ENCODE results near the gene DRD3.

DRD3 gene

GRCh38 chr3:114213627-114214541 is 35.0 kb upstream of the DRD3 start:
- H3K36me3 ChIP-seq (replicated peaks), result no peaks in the 10 kb centered on the region
- no peaks in the 10 kb centered on the region for H3K9me3 ChIP-seq
- H3K4me1 ChIP-seq, result peaks cover 6% of the 10 kb centered on the region
- no peak overlapping the region for H3K4me3 ChIP-seq
- H3K27me3 ChIP-seq (ENCODE audit: low read depth), result no peaks in the 10 kb centered on the region
- DNase-seq (ENCODE audit: low spot score in 2 of 2), result peak in 1 of 2 experiments; percentile 18
- in situ Hi-C loops (cut with MboI; ENCODE audit: low sequenced_read_pairs), result no loop called here

- H3K4me1 ChIP-seq, result peaks cover 6% of the 10 kb centered on the region
- in situ Hi-C loops (cut with MboI; ENCODE audit: low sequenced_read_pairs), result no loop called here
- no peak overlapping the region for H3K4me3 ChIP-seq
- H3K27me3 ChIP-seq (ENCODE audit: low read depth), result no peaks in the 10 kb centered on the region
- no peaks in the 10 kb centered on the region for H3K9me3 ChIP-seq
- DNase-seq (ENCODE audit: low spot score in 2 of 2), result no peak
- H3K36me3 ChIP-seq (replicated peaks), result no peaks in the 10 kb centered on the region
These were observed 34.4 kb upstream of the DRD3 start for GRCh38 chr3:114213292-114213626.

- no peaks in the 10 kb centered on the region for H3K36me3 ChIP-seq (replicated peaks)
- no peak overlapping the region for H3K4me3 ChIP-seq
- H3K9me3 ChIP-seq, result no peaks in the 10 kb centered on the region
- in situ Hi-C loops (cut with MboI; ENCODE audit: low sequenced_read_pairs), result no loop called here
- no peaks in the 10 kb centered on the region for H3K27me3 ChIP-seq (ENCODE audit: low read depth)
- no peak for DNase-seq (ENCODE audit: low spot score in 2 of 2)
- peaks cover 6% of the 10 kb centered on the region for H3K4me1 ChIP-seq
These were observed 33.8 kb upstream of the DRD3 start for GRCh38 chr3:114212646-114213045.

- 0 out of 2 replicates have a peak, but pooled peaks cover 5% of the 10 kb centered on the region for H3K27me3 ChIP-seq (ENCODE audit: low read depth)
- no peaks in the 10 kb centered on the region for H3K9me3 ChIP-seq
- no peak overlapping the region for H3K4me3 ChIP-seq
- 0 out of 2 replicates have a peak, but pooled peaks cover 2% of the 10 kb centered on the region for H3K4me1 ChIP-seq
- in situ Hi-C loops (cut with MboI; ENCODE audit: low sequenced_read_pairs), result no loop called here
- no peak for DNase-seq (ENCODE audit: low spot score in 2 of 2)
- no peaks in the 10 kb centered on the region for H3K36me3 ChIP-seq (replicated peaks)
These were observed 28.9 kb upstream of the DRD3 start for GRCh38 chr3:114207768-114208167.

GRCh38 chr3:114206342-114206741 is 27.5 kb upstream of the DRD3 start:
- no peaks in the 10 kb centered on the region for H3K9me3 ChIP-seq
- in situ Hi-C loops (cut with MboI; ENCODE audit: low sequenced_read_pairs), result no loop called here
- 0 out of 2 replicates have a peak, but pooled peaks cover 5% of the 10 kb centered on the region for H3K27me3 ChIP-seq (ENCODE audit: low read depth)
- DNase-seq (ENCODE audit: low spot score in 2 of 2), result no peak
- H3K4me3 ChIP-seq, result no peak overlapping the region
- no peaks in the 10 kb centered on the region for H3K36me3 ChIP-seq (replicated peaks)
- 0 out of 2 replicates have a peak, but pooled peaks cover 2% of the 10 kb centered on the region for H3K4me1 ChIP-seq

GRCh38 chr3:114205541-114205940 is 26.7 kb upstream of the DRD3 start:
- no peaks in the 10 kb centered on the region for H3K36me3 ChIP-seq (replicated peaks)
- H3K9me3 ChIP-seq, result no peaks in the 10 kb centered on the region
- H3K4me3 ChIP-seq, result no peak overlapping the region
- 0 out of 2 replicates have a peak, but pooled peaks cover 5% of the 10 kb centered on the region for H3K27me3 ChIP-seq (ENCODE audit: low read depth)
- in situ Hi-C loops (cut with MboI; ENCODE audit: low sequenced_read_pairs), result no loop called here
- no peak for DNase-seq (ENCODE audit: low spot score in 2 of 2)
- H3K4me1 ChIP-seq, result 0 out of 2 replicates have a peak, but pooled peaks cover 2% of the 10 kb centered on the region

GRCh38 chr3:114194750-114195149 is 15.9 kb upstream of the DRD3 start:
- no peaks in the 10 kb centered on the region for H3K9me3 ChIP-seq
- H3K4me3 ChIP-seq, result no peak overlapping the region
- no peaks in the 10 kb centered on the region for H3K36me3 ChIP-seq (replicated peaks)
- no peaks in the 10 kb centered on the region for H3K4me1 ChIP-seq
- in situ Hi-C loops (cut with MboI; ENCODE audit: low sequenced_read_pairs), result no loop called here
- DNase-seq (ENCODE audit: low spot score in 2 of 2), result no peak
- no peaks in the 10 kb centered on the region for H3K27me3 ChIP-seq (ENCODE audit: low read depth)

- no peak overlapping the region for H3K4me3 ChIP-seq
- no peaks in the 10 kb centered on the region for H3K9me3 ChIP-seq
- no peaks in the 10 kb centered on the region for H3K27me3 ChIP-seq (ENCODE audit: low read depth)
- in situ Hi-C loops (cut with MboI; ENCODE audit: low sequenced_read_pairs), result no loop called here
- H3K4me1 ChIP-seq, result no peaks in the 10 kb centered on the region
- DNase-seq (ENCODE audit: low spot score in 2 of 2), result no peak
- no peaks in the 10 kb centered on the region for H3K36me3 ChIP-seq (replicated peaks)
These were observed 13.3 kb upstream of the DRD3 start for GRCh38 chr3:114192136-114192535.

GRCh38 chr3:114186501-114186900 is 7.6 kb upstream of the DRD3 start:
- no peak overlapping the region for H3K4me3 ChIP-seq
- no peak for DNase-seq (ENCODE audit: low spot score in 2 of 2)
- no peaks in the 10 kb centered on the region for H3K36me3 ChIP-seq (replicated peaks)
- in situ Hi-C loops (cut with MboI; ENCODE audit: low sequenced_read_pairs), result no loop called here
- H3K9me3 ChIP-seq, result no peaks in the 10 kb centered on the region
- H3K4me1 ChIP-seq, result no peaks in the 10 kb centered on the region
- no peaks in the 10 kb centered on the region for H3K27me3 ChIP-seq (ENCODE audit: low read depth)

GRCh38 chr3:114179575-114179974 is 723 bp upstream of the DRD3 start:
- DNase-seq (ENCODE audit: low spot score in 2 of 2), result peak; percentile 26 to 40
- H3K4me3 ChIP-seq, result no peak overlapping the region
- H3K36me3 ChIP-seq (replicated peaks), result no peaks in the 10 kb centered on the region
- H3K27me3 ChIP-seq (ENCODE audit: low read depth), result peaks cover 3% of the 10 kb centered on the region; the same call in 1 of the 2 replicates
- H3K9me3 ChIP-seq, result no peaks in the 10 kb centered on the region
- no peaks in the 10 kb centered on the region for H3K4me1 ChIP-seq
- in situ Hi-C loops (cut with MboI; ENCODE audit: low sequenced_read_pairs), result no loop called here

GRCh38 chr3:114176890-114177289 is 2.0 kb downstream of the DRD3 start:
- in situ Hi-C loops (cut with MboI; ENCODE audit: low sequenced_read_pairs), result no loop called here
- Histone ChIP-seq H3K9me3 (no peaks in the 10 kb centered on the region), H3K36me3 (replicated peaks) (no peaks in the 10 kb centered on the region), H3K4me3 (no peak overlapping the region), H3K4me1 (no peaks in the 10 kb centered on the region), H3K27me3 (ENCODE audit: low read depth) (peaks cover 3% of the 10 kb centered on the region; the same call in 1 of the 2 replicates)
- peak in 1 of 2 experiments; percentile 6 for DNase-seq (ENCODE audit: low spot score in 2 of 2)

- in situ Hi-C loops (cut with MboI; ENCODE audit: low sequenced_read_pairs), result no loop called here
- no peak for DNase-seq (ENCODE audit: low spot score in 2 of 2)
- no peaks in the 10 kb centered on the region for H3K4me1 ChIP-seq
- H3K36me3 ChIP-seq (replicated peaks), result no peaks in the 10 kb centered on the region
- no peak overlapping the region for H3K4me3 ChIP-seq
- H3K9me3 ChIP-seq, result no peaks in the 10 kb centered on the region
- H3K27me3 ChIP-seq (ENCODE audit: low read depth), result peaks cover 3% of the 10 kb centered on the region; the same call in 1 of the 2 replicates
These were observed 2.4 kb downstream of the DRD3 start for GRCh38 chr3:114176487-114176886.

- Histone ChIP-seq H3K9me3 (no peaks in the 10 kb centered on the region), H3K4me3 (no peak overlapping the region), H3K36me3 (replicated peaks) (no peaks in the 10 kb centered on the region), H3K4me1 (no peaks in the 10 kb centered on the region), H3K27me3 (ENCODE audit: low read depth) (peaks cover 3% of the 10 kb centered on the region; the same call in 1 of the 2 replicates)
- in situ Hi-C loops (cut with MboI; ENCODE audit: low sequenced_read_pairs), result no loop called here
- no peak for DNase-seq (ENCODE audit: low spot score in 2 of 2)
These were observed 3.5 kb downstream of the DRD3 start for GRCh38 chr3:114175204-114175987.

GRCh38 chr3:114171677-114172076 is 7.2 kb downstream of the DRD3 start:
- Histone ChIP-seq H3K27me3 (ENCODE audit: low read depth) (peaks cover 3% of the 10 kb centered on the region; the same call in 1 of the 2 replicates), H3K9me3 (no peaks in the 10 kb centered on the region), H3K4me3 (no peak overlapping the region), H3K4me1 (no peaks in the 10 kb centered on the region), H3K36me3 (replicated peaks) (no peaks in the 10 kb centered on the region)
- DNase-seq (ENCODE audit: low spot score in 2 of 2), result no peak
- in situ Hi-C loops (cut with MboI; ENCODE audit: low sequenced_read_pairs), result no loop called here
